Uterus (tissue), 2 donors: ENCODE measurements around the gene GKN1.

Source experiments
- CTCF ChIP-seq, 4 experiments: fragments of 200-600 bp in 2 of 4; fragments of 450-650 bp in 2 of 4; sonication (generic) in 2 of 4; IDR thresholded peaks; one replicate each; pipeline ENCODE4 v1.5.1; 2016 to 2019; ENCODE audit warnings: antibody characterized with exemption in 4 of 4, mild to moderate bottlenecking in 2 of 4, moderate library complexity in 1 of 4
- POLR2A ChIP-seq, 2 donors: fragments of 450-650 bp; IDR thresholded peaks; one replicate each; pipeline ENCODE4 v1.6.1; 2016; ENCODE audit warnings: antibody characterized with exemption in 2 of 2, mild to moderate bottlenecking in 1 of 2, moderate library complexity in 1 of 2

GRCh38 chr2:68934021-68934420 lies 40.4 kb upstream of the GKN1 start:
- TF ChIP-seq CTCF (IDR thresholded peaks at IDR 0.05) (no peak), POLR2A (IDR thresholded peaks at IDR 0.05) (no peak)
